Subcutaneous abdominal adipose tissue (tissue), 5 donors: ENCODE data around the gene C9orf50.
"Not testable (repeated sequence)": the region's sequence is repeated elsewhere in the genome, so short reads cannot be mapped to it uniquely, and the experiment has no call there.

Experiments
- H3K27ac ChIP-seq: one replicate; pipeline ENCODE4 v1.7.0; 2013; ENCODE audit warnings: low read depth, mild to moderate bottlenecking, inconsistent platforms, low read length, moderate library complexity
- H3K27me3 ChIP-seq, 5 donors: one replicate each; pipeline ENCODE4 v1.7.0; 2013; ENCODE audit warnings: low read length in 5 of 5, inconsistent platforms in 1 of 5; ENCODE audit not compliant: control insufficient read depth in 5 of 5, insufficient read depth in 4 of 5
- H3K36me3 ChIP-seq, 5 donors: one replicate each; pipeline ENCODE4 v1.7.0; 2013; ENCODE audit warnings: low read length in 5 of 5; ENCODE audit not compliant: control insufficient read depth in 5 of 5, insufficient read depth in 5 of 5
- H3K4me1 ChIP-seq, 5 donors: one replicate each; pipeline ENCODE4 v1.7.0; 2013; ENCODE audit warnings: low read length in 5 of 5, mild to moderate bottlenecking in 3 of 5, moderate library complexity in 1 of 5; ENCODE audit not compliant: control insufficient read depth in 5 of 5, insufficient read depth in 5 of 5
- H3K4me3 ChIP-seq, 5 donors: one replicate each; pipeline ENCODE4 v1.7.0; 2013; ENCODE audit warnings: low read length in 5 of 5, low read depth in 1 of 5
- H3K9ac ChIP-seq, 5 donors: one replicate each; pipeline ENCODE4 v1.7.0; 2013; ENCODE audit warnings: low read length in 5 of 5, mild to moderate bottlenecking in 4 of 5, moderate library complexity in 3 of 5
- H3K9me3 ChIP-seq, 5 donors: one replicate each; pipeline ENCODE4 v1.7.0; 2013; ENCODE audit warnings: low read length in 5 of 5; ENCODE audit not compliant: control insufficient read depth in 5 of 5
- donor health status: healthy.
- donor health status: healthy.
- donor health status: healthy.
- donor health status: healthy.
- donor health status: healthy.

The C9orf50 gene

DNA sequence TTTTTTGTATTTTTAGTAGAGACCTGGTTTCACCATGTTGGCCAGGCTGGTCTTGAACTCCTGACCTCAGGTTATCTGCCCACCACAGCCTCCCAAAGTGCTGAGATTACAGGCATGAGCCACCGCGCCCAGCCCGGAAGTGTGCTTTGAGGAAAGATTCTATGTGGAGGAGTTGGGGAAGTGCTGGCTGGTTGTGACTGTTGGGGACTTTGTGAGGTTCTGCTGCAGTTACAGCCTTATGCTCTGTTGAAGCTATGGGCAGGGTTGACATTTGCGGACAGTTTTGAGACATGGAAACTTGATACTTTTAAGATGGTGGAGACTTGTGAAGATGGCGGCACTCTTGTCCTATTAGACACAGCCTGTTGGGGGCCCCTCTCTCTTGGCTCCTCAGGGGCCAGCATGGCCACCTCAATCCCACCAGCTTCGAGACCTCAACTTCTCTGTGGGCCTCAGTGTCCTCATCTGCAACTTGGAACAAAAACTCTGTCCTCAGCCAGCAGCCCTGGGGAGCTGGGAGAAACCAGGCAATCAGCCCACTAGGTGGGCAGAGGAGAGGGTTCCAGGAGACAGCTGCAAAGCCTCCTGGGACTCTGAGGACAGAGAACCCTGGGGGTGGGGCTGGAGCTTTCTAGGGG, 24.9 kb downstream of the C9orf50 start:
- Histone ChIP-seq H3K4me3 (no peak overlapping the region), H3K4me1 (peaks cover 0 to 27% (median 17%) of the 10 kb centered on the region in 5 donors), H3K9me3 (no peaks in the 10 kb centered on the region), H3K9ac (no peak overlapping the region), H3K27me3 (peaks cover 11 to 21% (median 18%) of the 10 kb centered on the region in 5 donors), H3K36me3 (no peaks in the 10 kb centered on the region), H3K27ac (no peak overlapping the region)

DNA sequence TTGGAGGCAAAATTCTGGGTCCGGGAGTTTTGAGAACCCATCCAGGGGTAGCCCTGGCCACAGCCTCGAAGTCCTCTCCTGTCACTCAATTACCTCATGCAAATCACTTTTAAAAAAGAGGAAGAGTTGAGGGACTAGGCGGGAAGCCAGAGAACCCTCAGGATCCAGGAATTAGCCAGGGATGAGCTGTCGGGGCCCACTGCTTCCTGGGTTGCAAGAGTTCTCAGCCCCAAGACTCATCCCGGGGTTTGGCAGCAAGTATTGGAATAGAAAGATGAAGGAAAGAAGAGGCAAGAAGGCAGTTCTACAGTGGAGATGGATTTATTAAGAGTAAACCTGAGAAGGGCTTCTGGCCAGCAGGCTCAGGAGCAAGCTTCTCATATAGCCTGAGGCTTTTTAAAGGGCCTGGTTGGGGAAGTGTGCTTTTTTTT, 25.6 kb downstream of the C9orf50 start:
- H3K4me3 ChIP-seq = no peak overlapping the region
- H3K9me3 ChIP-seq = no peaks in the 10 kb centered on the region
- peaks cover 0 to 27% (median 17%) of the 10 kb centered on the region in 5 donors for H3K4me1 ChIP-seq
- H3K27me3 ChIP-seq = peaks cover 11 to 21% (median 18%) of the 10 kb centered on the region in 5 donors
- no peaks in the 10 kb centered on the region for H3K36me3 ChIP-seq
- H3K9ac ChIP-seq = no peak overlapping the region
- no peak overlapping the region for H3K27ac ChIP-seq

DNA sequence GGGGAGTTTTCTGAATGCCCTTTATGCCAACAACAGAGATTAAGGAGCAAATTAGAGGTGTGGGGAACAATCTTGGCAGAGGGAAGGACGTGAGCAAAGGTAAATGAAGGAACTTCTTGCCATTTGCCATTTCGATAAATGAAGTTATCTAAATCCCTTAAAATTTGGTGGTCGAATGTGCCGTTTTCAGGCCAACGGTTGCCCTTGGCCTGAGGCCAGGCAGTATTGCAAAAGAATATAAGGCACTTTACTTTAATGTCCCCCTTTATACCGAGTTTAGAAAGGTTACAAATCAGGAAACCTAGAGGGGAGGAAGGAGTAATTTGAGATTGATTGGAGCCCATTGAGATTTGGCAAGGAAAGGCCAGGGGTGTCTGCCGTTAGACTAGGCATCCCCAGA, 26.3 kb downstream of the C9orf50 start:
- no peak overlapping the region for H3K27ac ChIP-seq

DNA sequence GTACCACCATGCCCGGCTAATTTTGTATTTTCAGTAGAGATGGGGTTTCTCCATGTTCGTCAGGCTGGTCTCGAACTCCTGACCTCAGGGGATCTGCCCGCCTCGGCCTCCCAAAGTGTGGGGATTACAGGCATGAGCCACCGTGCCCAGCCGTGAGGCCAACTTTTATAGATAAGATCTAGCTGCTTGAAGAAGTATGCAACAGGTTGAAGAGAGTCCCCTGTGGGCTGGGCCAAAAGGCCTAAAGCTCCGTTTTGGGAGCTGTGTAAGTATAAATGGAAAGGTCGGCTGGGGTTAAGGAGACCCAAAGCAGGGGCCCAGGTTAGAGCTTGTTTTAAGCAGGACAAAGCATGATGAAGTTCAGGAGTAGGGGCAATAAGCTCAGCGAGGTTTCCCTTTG, 28.1 kb downstream of the C9orf50 start:
- Histone ChIP-seq H3K27me3 (peaks cover 4 to 14% (median 12%) of the 10 kb centered on the region in 5 donors), H3K4me1 (peaks cover 0 to 23% (median 13%) of the 10 kb centered on the region in 5 donors)
- not testable (repeated sequence) for H3K36me3 ChIP-seq, H3K9ac ChIP-seq, H3K9me3 ChIP-seq, H3K4me3 ChIP-seq, H3K27ac ChIP-seq

More for the DNA sequence above, 26.3 kb downstream of the C9orf50 start:
- Histone ChIP-seq H3K4me1 (peaks cover 0 to 27% (median 17%) of the 10 kb centered on the region in 5 donors), H3K9ac (no peak overlapping the region), H3K4me3 (no peak overlapping the region), H3K9me3 (no peaks in the 10 kb centered on the region), H3K27me3 (peaks cover 11 to 21% (median 18%) of the 10 kb centered on the region in 5 donors), H3K36me3 (no peaks in the 10 kb centered on the region)

GRCh38 chr9:129591916-129592315, 29.0 kb downstream of the C9orf50 start:
- Histone ChIP-seq H3K4me3 (no peak overlapping the region), H3K4me1 (peaks cover 0 to 16% (median 5%) of the 10 kb centered on the region in 5 donors), H3K27me3 (peaks cover 0 to 9% (median 7%) of the 10 kb centered on the region in 5 donors), H3K9ac (no peak overlapping the region), H3K27ac (no peak overlapping the region), H3K36me3 (no peaks in the 10 kb centered on the region), H3K9me3 (no peaks in the 10 kb centered on the region)

GRCh38 chr9:129590466-129590865, 30.4 kb downstream of the C9orf50 start:
- Histone ChIP-seq H3K27ac (no peak overlapping the region), H3K9me3 (no peaks in the 10 kb centered on the region), H3K27me3 (peaks cover 0 to 7% (median 0%) of the 10 kb centered on the region in 5 donors), H3K4me3 (no peak overlapping the region), H3K4me1 (peaks cover 0 to 5% (median 0%) of the 10 kb centered on the region in 5 donors), H3K36me3 (no peaks in the 10 kb centered on the region), H3K9ac (no peak overlapping the region)

DNA sequence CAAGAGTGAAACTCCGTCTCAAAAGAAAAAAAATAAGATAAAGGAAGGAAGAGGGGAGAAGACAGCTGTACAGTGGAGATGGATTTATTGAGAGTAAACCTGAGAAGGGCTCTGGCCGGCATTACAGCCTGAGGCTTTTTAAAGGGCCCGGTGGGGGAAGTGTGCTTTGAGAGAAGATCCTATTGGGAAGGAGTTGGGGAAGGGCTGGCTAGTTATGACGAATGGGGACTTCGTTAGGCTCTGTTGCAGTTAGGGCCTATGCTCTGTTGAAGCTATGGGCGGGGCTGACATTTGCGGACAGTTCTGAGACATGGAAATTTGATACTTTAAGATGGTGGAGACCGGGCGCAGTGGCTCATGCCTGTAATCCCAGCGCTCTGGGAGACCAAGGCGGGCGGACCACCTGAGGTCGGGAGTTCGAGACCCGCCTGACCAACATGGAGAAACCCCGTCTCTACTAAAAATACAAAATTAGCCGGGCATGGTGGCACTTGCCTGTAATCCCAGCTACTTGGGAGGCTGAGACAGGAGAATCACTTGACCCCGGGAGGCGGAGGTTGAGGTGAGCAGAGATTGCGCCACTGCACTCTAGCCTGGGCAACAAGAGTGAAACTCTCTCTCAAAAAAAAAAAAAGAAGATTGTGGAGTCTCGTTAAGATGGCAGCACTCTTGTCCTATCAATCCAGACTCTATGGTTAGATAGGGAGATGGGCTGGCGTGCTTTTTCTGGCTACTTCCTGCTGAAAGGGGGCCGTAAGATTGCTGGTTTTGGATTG, 33.2 kb downstream of the C9orf50 start:
- Histone ChIP-seq H3K27ac (no peak overlapping the region), H3K9ac (no peak overlapping the region), H3K36me3 (no peaks in the 10 kb centered on the region), H3K9me3 (no peaks in the 10 kb centered on the region), H3K27me3 (no peaks in the 10 kb centered on the region), H3K4me3 (no peak overlapping the region), H3K4me1 (peaks cover 3 to 5% (median 3%) of the 10 kb centered on the region in 5 donors)

- peaks cover 3 to 5% (median 3%) of the 10 kb centered on the region in 5 donors for H3K4me1 ChIP-seq
- H3K4me3 ChIP-seq = no peak overlapping the region
- no peaks in the 10 kb centered on the region for H3K36me3 ChIP-seq
- no peak overlapping the region for H3K27ac ChIP-seq
- no peaks in the 10 kb centered on the region for H3K27me3 ChIP-seq
- H3K9me3 ChIP-seq = no peaks in the 10 kb centered on the region
- H3K9ac ChIP-seq = no peak overlapping the region
Observed at GRCh38 chr9:129586685-129587084, 34.2 kb downstream of the C9orf50 start.

GRCh38 chr9:129586245-129586644, 34.7 kb downstream of the C9orf50 start:
- no peaks in the 10 kb centered on the region for H3K27me3 ChIP-seq
- H3K9ac ChIP-seq = no peak overlapping the region
- peaks cover 3 to 5% (median 3%) of the 10 kb centered on the region in 5 donors for H3K4me1 ChIP-seq
- no peaks in the 10 kb centered on the region for H3K36me3 ChIP-seq
- no peak overlapping the region for H3K27ac ChIP-seq
- no peaks in the 10 kb centered on the region for H3K9me3 ChIP-seq
- no peak overlapping the region for H3K4me3 ChIP-seq

DNA sequence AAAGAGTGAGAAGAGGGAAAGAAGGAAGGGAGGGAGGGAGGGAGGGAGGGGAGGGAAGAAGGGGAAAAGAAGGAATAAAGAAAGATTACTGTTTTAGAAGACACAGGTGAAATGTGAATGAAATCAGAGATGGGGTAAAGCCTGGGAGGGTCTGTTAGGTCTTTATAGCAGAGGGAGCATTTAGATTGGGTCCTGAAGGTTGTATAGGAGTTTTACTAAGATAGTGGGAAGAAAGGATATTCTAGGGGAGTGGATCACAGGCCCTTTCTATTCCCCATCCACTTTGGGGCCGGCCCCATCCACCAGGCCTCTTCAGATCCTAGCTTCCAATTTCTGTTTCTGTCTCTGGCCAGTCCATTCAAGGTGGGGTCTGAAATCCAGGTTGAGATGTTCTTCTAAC, 35.5 kb downstream of the C9orf50 start:
- H3K9ac ChIP-seq = no peak overlapping the region
- no peak overlapping the region for H3K4me3 ChIP-seq
- no peaks in the 10 kb centered on the region for H3K36me3 ChIP-seq
- peaks cover 3 to 5% (median 3%) of the 10 kb centered on the region in 5 donors for H3K4me1 ChIP-seq
- no peak overlapping the region for H3K27ac ChIP-seq
- H3K27me3 ChIP-seq = no peaks in the 10 kb centered on the region
- H3K9me3 ChIP-seq = no peaks in the 10 kb centered on the region
